NCI-H226 (cell line): ENCODE results near the gene DDN.

Experiments
- DNase-seq: peaks from one replicate; pipeline ENCODE4 v3.0.0-alpha.2; 2015

Gene DDN

GRCh38 chr12:48980389-48980952 lies 18.7 kb downstream of the DDN start:
- no peak for DNase-seq

DNA sequence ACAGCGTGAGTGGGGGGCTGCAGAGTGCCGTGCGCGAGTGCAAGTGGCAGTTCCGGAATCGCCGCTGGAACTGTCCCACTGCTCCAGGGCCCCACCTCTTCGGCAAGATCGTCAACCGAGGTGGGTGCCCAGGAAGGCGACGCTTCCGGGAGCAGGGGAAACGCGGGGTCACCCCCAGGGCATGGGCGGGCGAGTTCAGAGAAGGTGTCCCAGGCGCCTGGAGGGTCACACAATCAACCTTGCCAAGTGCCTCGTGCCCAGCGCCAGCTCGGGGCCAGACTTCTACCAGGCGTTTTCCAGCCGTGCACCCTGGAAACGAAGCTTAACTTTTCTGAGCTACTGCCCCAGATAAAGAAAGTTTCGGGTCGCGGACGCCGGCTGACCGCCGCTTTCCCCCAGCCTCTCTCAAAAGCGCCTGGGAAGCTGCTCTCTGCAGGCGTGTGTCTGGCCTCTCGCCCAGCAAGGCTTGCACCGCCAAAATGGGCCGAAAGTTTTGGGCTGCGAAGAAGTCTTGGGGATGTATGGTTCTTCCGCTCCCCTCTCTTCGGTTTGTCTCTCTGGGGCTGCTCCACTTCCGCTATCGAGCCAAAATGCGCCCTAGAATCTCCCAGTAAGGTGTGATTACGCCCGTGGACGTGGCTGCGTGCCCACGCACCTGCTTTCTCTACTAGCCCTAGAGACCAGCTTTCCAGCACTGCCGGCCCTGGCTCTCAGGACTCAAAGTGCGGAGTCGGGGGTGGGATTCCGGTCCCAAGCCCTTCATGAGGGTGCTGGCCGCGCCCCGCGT lies 19.4 kb downstream of the DDN start:
- no peak for DNase-seq

DNA sequence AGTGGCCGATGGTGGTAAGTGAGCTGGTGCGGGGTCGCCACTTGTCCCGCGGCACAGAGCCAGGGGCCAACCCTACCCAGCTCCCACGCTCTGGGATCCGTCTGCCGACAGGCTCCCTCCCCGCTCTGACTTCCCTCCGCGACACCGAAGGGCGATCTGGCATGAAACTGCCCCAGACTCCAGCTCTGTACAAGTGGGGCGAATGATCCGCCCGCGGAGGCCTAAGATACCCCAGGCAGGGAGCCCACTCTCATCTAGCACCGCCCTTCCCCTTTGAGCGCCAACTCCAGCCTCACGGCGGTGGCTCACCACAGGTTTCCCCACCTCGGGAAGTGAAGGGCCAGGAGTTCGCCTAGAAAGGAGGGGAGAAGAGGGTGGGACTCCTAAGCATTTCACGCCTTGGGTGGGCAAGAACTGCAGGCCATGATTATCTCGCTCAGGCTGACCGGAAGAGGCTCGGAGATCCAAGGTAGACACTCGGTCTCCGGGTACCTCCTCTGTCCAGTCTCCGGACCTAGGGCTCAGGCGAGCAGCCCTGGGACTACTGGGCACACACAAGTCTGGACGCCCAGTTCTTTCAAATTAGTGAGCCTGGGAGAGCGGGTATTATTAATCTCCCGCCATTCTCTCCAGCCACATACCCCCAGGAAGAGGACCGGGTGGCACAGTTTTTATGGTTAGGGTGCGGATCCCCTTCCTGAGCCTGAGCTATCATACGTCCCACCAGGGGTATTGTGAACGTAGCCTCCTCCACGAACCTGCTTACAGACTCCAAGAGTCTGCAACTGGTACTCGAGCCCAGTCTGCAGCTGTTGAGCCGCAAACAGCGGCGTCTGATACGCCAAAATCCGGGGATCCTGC lies 20.2 kb downstream of the DDN start:
- no peak for DNase-seq

GRCh38 chr12:48978291-48978740 lies 20.9 kb downstream of the DDN start, which contains the start of gene WNT1:
Gene WNT1 (plus strand): TSS chr12:48978322. CDS start chr12:48978651, 329 bp downstream.
- no peak for DNase-seq

DNA sequence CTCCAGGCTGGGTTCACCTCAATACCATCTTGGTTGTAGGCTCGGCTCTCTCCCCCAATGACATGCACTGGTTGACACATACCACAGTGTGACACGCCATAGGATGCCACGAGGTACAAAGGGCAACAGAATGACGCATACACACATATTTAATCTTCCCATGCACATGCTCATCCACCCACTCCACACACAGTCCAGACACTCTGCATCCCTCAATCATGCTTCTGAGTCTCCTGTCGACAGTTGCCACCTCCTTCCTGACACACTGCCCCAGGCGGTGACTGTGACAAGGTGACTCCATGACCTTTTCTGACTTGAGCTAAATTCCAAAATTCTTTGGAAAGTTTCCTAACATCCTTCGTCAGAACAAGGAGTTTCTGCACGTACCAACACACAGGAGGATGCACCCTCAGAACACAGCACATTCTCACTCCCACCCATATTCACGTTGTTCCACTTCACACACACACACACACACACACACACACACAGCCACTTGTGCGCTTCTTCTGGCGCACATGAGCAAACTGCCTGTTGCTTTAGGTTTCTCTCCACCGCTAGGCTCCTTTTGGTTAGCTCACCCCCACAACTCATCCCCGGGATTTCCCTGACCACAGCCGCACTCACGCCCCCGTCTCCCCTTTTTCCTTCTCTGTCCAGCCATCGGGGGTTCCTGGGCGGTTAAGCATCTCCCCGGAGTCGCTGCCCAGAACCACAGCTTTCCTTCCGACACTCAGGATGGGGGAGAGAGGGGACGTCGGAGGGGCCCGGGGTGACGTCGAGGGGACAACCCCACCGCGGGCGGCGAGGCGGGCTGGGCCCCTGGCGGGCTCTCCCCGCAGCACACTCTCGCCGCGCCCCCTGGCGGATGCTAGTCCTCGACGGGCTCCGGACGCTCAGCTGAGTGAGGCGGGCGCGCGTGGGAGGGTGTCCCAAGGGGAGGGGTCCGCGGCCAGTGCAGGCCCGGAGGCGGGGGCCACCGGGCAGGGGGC lies 21.6 kb downstream of the DDN start:
- DNase-seq = no peak

DNA sequence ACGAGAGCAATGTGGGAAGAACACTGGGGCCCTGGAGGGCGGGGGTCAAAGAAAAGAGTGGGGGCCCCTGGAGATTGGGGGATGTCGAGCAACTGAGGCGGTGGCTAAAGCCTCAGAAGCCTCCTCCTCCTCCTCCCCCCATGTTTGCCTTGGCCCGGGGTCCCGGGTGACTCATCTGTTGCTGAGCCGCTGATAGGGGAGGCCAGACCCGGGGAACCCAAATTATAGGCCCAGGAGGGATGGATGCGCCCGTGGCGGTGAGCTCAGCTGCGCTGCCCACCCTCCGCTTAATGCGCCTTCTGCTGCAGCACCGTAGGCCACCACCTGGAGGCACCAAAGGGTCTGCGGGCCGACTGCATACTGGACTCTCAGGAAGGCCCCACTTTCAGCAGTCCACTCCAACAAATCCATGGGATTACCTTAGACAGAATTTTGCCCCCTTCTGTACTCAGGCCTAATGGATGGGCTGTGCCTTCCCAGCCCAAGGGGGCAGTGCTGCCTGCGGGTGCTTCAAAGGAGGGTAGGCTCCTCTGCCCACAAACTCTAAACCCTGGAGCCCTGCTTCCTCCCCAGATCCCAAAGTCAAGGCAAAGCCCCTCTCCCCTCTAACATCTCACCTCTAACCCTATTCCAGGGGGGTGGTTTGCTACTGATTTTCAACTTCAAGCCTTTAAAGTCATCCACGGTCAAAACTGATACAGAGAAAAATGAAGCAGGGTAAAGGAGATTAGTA lies 25.1 kb downstream of the DDN start:
- no peak for DNase-seq

- DNase-seq = no peak
These were observed 25.6 kb downstream of the DDN start for GRCh38 chr12:48973531-48973930.

GRCh38 chr12:48972952-48973483 lies 26.2 kb downstream of the DDN start:
- no peak for DNase-seq

- DNase-seq = no peak
These were observed 26.8 kb downstream of the DDN start for GRCh38 chr12:48972213-48972951.

GRCh38 chr12:48970702-48971334 lies 28.4 kb downstream of the DDN start:
- no peak for DNase-seq

DNA sequence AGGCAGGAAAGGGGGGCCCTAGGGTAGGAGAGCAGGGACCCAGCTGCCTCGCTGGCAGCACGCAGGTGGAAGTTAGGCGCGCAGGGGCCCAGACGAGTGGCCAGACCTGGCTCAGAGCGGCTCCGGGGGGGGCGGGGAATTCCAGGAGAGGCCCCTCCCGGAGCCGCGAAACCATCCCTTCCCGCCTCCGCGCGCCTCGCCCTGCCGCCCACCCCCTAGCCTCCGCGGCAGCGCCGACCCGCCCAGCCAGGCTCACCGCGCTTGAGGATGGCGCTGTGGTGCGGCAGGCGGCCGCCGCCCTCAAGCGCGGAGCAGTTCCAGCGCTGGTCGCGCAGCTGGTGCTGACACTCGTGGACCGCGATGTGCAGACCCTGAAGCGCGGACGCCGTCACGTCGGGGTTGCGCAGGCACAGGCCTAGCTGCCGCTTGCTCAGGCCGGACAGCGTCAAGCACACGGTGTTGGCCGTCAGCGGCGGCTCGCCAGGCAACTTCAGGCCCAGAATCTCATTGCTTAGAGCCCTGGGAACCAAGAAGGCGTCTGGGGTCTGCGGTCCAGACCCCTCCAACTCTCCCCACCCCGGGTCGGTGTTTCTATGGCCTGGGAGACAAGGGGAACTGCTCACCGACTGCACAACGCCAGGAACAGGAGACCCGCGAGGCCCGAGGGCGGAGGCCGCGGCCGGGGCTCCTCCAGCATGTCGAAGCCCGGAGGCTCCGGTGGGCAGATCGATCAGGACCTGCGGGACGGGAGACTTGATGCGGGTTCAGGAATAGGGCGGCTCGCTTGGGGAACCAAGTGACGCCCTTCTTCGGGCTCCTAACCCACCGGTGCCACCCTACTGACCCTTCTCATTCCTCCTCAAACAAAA lies 29.1 kb downstream of the DDN start:
- no peak for DNase-seq

DNA sequence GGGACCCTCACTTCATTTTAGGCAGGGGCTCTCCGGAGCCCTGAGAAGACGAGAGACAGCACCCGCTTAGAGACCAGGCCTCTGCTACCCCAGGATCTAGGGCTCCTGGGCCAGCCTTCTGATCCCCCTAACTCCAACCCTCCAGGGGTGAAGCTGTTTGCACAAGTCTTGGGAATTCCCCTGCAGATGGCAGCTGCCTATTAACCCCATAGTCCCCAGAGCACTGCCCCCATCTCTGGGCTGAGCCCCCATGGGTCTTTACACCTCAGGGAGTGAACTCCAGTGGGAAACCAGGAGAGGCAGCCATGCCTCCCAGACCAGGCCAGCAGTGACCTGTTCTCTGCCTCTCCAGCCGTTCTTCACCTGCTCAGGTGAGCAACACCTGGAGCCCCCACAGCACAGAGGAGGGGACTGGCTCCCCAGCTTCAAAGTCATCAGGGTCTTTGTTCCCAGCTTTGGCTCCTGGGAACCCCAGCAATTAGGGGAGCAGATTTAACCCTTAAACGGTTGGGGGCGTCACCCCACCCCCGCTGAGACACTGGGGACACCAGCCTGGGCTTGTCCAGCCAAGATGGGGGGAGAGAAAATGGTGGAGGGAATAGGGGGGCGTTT lies 29.9 kb downstream of the DDN start:
- no peak for DNase-seq

DNA sequence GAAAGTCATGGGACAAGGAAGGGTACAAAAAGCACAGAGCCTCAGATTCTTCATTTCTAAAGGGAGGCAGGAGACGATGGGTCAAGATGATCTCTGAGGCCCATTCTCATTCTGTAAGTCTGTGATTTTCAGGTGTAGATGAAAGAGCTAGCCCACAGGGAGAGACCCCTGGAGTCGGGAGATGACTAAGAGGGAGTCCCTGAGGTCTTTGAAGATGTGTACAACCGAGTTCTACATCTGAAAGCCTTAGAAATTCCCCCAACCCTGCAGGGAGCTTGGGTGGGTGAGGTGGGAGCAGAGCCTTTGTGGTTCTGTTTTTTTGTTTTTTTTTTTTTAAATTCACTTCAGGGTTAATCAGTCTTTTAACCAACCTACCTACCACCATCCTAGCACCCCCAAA lies 30.7 kb downstream of the DDN start:
- no peak for DNase-seq

DNA sequence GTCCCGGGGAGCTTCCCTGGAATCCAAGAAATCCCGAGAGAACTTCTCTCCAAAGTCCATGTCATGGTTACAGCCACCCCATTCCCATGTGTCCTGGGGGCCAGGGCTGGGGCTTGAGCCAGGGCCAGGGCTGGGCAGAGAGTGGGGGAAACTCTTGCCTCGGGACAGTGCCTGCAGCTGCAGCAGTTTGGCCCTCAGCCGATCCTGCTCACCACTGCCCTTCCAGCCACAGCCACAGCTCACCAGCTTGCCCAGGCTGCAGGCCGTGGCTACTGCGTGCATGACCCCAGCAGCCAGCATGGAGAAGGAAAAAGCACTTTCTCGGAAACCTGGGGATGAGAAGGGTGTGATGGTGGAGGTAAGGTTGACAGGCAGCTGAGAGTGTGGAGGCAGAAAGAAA lies 31.2 kb downstream of the DDN start:
- DNase-seq = no peak

DNA sequence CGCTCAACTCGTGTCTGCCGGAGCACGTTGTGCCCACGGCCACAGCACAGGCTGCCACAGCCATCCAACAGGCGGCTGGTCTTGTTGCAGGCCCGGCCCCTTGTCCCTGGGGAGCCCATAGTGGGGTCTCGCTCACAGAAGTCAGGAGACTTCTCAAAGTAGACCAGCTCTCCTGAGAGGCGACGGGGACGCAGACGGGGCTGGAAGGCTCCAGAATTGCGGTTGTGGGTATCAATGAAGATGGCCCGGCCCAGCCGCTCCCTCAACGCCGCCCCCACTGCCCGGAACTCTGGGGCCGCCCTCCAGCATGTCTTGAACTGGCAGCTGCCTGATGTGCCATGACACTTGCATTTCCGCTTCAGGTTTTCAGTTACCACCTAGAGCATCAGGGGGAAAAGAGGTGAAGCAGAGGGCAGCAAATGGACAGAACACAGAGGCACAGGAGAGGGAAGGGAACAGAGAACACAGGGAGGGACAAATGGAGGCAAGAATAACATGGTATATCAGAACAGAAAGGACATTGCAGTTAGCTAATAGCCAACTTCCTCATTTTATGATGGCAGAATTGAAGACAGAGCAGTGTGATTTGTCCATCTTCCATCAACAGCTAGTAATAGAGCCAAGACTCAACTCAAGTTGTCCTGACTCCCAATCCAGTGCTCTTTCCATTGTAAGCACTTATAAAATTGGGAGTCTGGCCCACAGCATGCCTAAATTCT lies 32.8 kb downstream of the DDN start:
- DNase-seq = no peak

GRCh38 chr12:48965298-48965838 lies 33.8 kb downstream of the DDN start:
- DNase-seq = no peak

DNA sequence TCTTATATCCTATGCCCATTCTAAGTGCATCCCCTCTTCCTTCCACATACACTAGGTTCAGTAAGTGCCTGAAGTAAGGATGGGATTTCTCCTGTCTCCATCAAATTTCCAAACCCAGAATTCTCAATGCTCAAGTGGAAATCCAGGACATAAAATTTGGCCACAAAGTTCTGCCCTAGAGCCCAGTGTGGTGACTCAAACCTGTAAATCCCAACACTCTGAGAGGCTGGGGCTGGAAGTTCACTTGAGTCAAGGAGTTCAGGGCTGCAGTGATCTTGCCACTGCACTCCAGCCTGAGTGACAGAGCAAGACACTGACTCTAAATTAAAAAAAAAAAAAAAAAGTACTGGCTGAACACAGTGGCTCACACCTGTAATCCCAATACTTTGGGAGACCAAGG lies 37.4 kb downstream of the DDN start:
- no peak for DNase-seq

- no peak for DNase-seq
These were observed 37.8 kb downstream of the DDN start for GRCh38 chr12:48961331-48961730.
